Trophoblast cell (in vitro differentiated cells and primary cell): ENCODE results near the gene AAGAB.

Source experiments
- DNase-seq, 2 donors: peaks; one replicate each; pipeline ENCODE4 v3.0.0-alpha.2; 2016
- H2AFZ ChIP-seq: 2 replicates; pipeline ENCODE4 v1.6.1; 2013; ENCODE audit warnings: low read length, moderate library complexity, mild to moderate bottlenecking; ENCODE audit not compliant: insufficient read depth, poor library complexity
- H2AK5ac ChIP-seq: 2 replicates; pipeline ENCODE4 v1.6.1; 2013; ENCODE audit warnings: mild to moderate bottlenecking, low read length
- H2BK120ac ChIP-seq: 2 replicates; pipeline ENCODE4 v1.6.1; 2013; ENCODE audit warnings: low read length, mild to moderate bottlenecking, moderate library complexity; ENCODE audit not compliant: insufficient read depth, poor library complexity
- H2BK12ac ChIP-seq: 2 replicates; pipeline ENCODE4 v1.6.1; 2013; ENCODE audit warnings: mild to moderate bottlenecking, low read length, moderate library complexity
- H2BK5ac ChIP-seq: 2 replicates; pipeline ENCODE4 v1.6.1; 2013; ENCODE audit warnings: low read length, low read depth, moderate library complexity, mild to moderate bottlenecking; ENCODE audit not compliant: poor library complexity
- H3K14ac ChIP-seq: 2 replicates; pipeline ENCODE4 v1.6.1; 2013; ENCODE audit warnings: mild to moderate bottlenecking, low read length
- H3K18ac ChIP-seq: 2 replicates; pipeline ENCODE4 v1.6.1; 2013; ENCODE audit warnings: mild to moderate bottlenecking, low read length
- H3K23ac ChIP-seq: 2 replicates; pipeline ENCODE4 v1.6.1; 2013; ENCODE audit warnings: low read length
- H3K27ac ChIP-seq: 2 replicates; pipeline ENCODE4 v1.5.1; 2013; ENCODE audit warnings: low read depth, mild to moderate bottlenecking, inconsistent platforms, low read length, moderate library complexity
- H3K27me3 ChIP-seq: 2 replicates; pipeline ENCODE4 v1.6.1; 2013; ENCODE audit warnings: inconsistent platforms, mild to moderate bottlenecking, low read length, moderate library complexity; ENCODE audit not compliant: insufficient read depth
- H3K36me3 ChIP-seq, 2 experiments: 1 replicate in 1 of 2; 2 replicates in 1 of 2; pipeline ENCODE4 v1.6.1; 2013; ENCODE audit warnings: low read length in 2 of 2, mild to moderate bottlenecking in 2 of 2, moderate library complexity in 1 of 2; ENCODE audit not compliant: insufficient read depth in 2 of 2, control insufficient read depth in 1 of 2
- H3K4ac ChIP-seq: 2 replicates; pipeline ENCODE4 v1.6.1; 2013; ENCODE audit warnings: low read depth, mild to moderate bottlenecking, low read length, moderate library complexity
- H3K4me1 ChIP-seq, 2 experiments: 1 replicate in 1 of 2; 2 replicates in 1 of 2; pipeline ENCODE4 v1.6.1; 2013; ENCODE audit warnings: low read length in 2 of 2, mild to moderate bottlenecking in 2 of 2, moderate library complexity in 1 of 2; ENCODE audit not compliant: insufficient read depth in 2 of 2, control insufficient read depth in 1 of 2
- H3K4me2 ChIP-seq: 2 replicates; pipeline ENCODE4 v1.6.1; 2013; ENCODE audit warnings: inconsistent platforms, mild to moderate bottlenecking, low read length, moderate library complexity
- H3K4me3 ChIP-seq: 2 replicates; pipeline ENCODE4 v1.5.1; 2013; ENCODE audit warnings: mild to moderate bottlenecking, low read depth, low read length, inconsistent platforms
- H3K79me1 ChIP-seq: one replicate; pipeline ENCODE4 v1.6.1; 2013; ENCODE audit warnings: low read length
- H3K79me2 ChIP-seq: 2 replicates; pipeline ENCODE4 v1.6.1; 2013; ENCODE audit warnings: low read length, mild to moderate bottlenecking; ENCODE audit not compliant: control insufficient read depth, insufficient read depth, poor library complexity
- H3K9ac ChIP-seq: 2 replicates; pipeline ENCODE4 v1.6.1; 2013; ENCODE audit warnings: mild to moderate bottlenecking, low read length
- H3K9me3 ChIP-seq: 2 replicates; pipeline ENCODE4 v1.6.1; 2013; ENCODE audit warnings: low read depth, mild to moderate bottlenecking, control low read depth, inconsistent platforms, low read length; ENCODE audit not compliant: insufficient read depth
- H4K12ac ChIP-seq: 2 replicates; pipeline ENCODE4 v1.6.1; 2013; ENCODE audit warnings: low read depth, mild to moderate bottlenecking, low read length, moderate library complexity
- H4K8ac ChIP-seq: 2 replicates; pipeline ENCODE4 v1.6.1; 2013; ENCODE audit warnings: low read depth, mild to moderate bottlenecking, low read length, moderate library complexity
- H4K91ac ChIP-seq: one replicate; pipeline ENCODE4 v1.6.1; 2013; ENCODE audit warnings: low read depth, mild to moderate bottlenecking, low read length, moderate library complexity
- WGBS: extraction: QIAGEN DNeasy Blood & Tissue Kit; methylation state at CpG from one replicate; pipeline ENCODE4 v1.1.7; 2013; ENCODE audit warnings: missing lambda C conversion rate; ENCODE audit not compliant: insufficient read length, insufficient coverage; ENCODE audit errors: extremely low coverage; 5-methylcytosine and 5-hydroxymethylcytosine counted together

The AAGAB gene

DNA sequence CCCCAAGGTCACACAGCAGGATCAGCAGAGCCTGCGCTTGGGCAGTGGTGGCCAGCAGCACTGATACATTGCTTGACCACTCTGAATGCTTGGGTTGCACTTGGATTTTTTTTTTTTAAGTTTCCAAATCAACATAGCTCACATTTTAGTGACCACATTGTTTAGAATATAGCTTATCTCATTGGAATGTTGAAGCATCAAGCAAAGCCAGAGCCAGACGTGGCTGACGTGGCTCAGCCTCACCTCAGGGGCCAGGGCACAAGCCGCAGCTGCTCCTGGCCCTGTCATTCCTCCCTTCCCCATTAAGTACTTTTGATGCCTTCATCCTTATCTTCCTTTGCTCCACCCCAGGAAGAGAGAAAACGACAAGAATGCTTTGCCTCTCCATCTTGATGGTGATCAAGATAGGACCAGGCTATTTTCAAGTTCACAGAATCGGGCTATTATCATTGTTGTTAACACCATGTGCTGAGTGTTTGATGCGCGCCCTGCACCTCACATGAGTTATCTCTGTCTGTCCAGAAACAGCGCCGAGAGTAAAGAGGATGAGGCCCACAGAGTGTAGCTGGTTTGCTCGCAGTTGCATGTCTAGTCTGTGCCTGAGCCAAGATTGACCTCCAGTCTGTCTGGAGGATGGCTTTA, 75.8 kb downstream of the AAGAB start:
- peaks cover 3% of the 10 kb centered on the region for H3K79me2 ChIP-seq
- peaks cover 29 to 32% of the 10 kb centered on the region in 2 experiments for H3K36me3 ChIP-seq
- H3K4me3 ChIP-seq, result no peak overlapping the region
- no peak overlapping the region for H2BK5ac ChIP-seq
- H2AFZ ChIP-seq, result no peak overlapping the region
- H4K12ac ChIP-seq, result no peak overlapping the region
- H3K9me3 ChIP-seq, result peaks cover 2% of the 10 kb centered on the region
- no peak overlapping the region for H4K91ac ChIP-seq
- no peak overlapping the region for H3K18ac ChIP-seq
- H3K14ac ChIP-seq, result peak overlapping the region; percentile 39
- no peak overlapping the region for H3K23ac ChIP-seq
- H2BK120ac ChIP-seq, result peak overlapping the region; percentile 76
- peaks cover 29% of the 10 kb centered on the region for H3K79me1 ChIP-seq
- no peak overlapping the region for H2BK12ac ChIP-seq
- H3K4me1 ChIP-seq, result peaks cover 45 to 50% of the 10 kb centered on the region in 2 experiments
- no peak overlapping the region for H3K4ac ChIP-seq
- H4K8ac ChIP-seq, result no peak overlapping the region
- peak overlapping the region; percentile 59 for H3K27ac ChIP-seq
- no peak overlapping the region for H3K9ac ChIP-seq
- DNase-seq, result peak; percentile 98 to 99
- no CpG with 5 or more reads among the region's 11 CpGs for WGBS
- no peaks in the 10 kb centered on the region for H3K27me3 ChIP-seq
- peak overlapping the region; percentile 47 for H3K4me2 ChIP-seq
- no peak overlapping the region for H2AK5ac ChIP-seq

DNA sequence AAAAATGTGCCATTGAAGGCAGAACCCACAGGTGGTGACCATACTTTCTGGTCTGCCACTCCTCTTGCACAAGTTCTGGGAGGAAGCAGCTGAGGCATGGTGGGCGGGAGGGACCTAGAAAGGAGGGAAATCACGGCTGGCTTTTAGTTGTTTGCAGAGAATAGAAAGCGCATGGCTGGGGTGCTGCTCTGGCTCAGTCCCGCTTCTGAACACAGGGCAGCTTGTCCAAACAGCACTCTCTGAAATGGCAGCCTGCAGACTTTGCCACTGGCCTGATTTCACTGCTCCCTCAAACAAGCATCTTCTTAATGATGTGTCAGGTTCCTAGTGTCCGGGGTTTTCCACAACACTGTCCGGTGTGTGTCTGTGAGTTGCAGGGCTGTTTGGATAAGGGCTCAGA, 76.7 kb downstream of the AAGAB start:
- peak; percentile 64 to 70 for DNase-seq
- no peak overlapping the region for H3K9ac ChIP-seq
- H4K8ac ChIP-seq, result peak overlapping the region; percentile 13
- no CpG with 5 or more reads among the region's 6 CpGs for WGBS
- peaks cover 45 to 50% of the 10 kb centered on the region in 2 experiments for H3K4me1 ChIP-seq
- H3K4ac ChIP-seq, result no peak overlapping the region
- H3K4me2 ChIP-seq, result no peak overlapping the region
- no peak overlapping the region for H4K12ac ChIP-seq
- H3K79me2 ChIP-seq, result peaks cover 4% of the 10 kb centered on the region
- peak overlapping the region; percentile 82 for H4K91ac ChIP-seq
- peaks cover 29% of the 10 kb centered on the region for H3K79me1 ChIP-seq
- H3K36me3 ChIP-seq, result peaks cover 32 to 36% of the 10 kb centered on the region in 2 experiments
- no peaks in the 10 kb centered on the region for H3K27me3 ChIP-seq
- H2BK120ac ChIP-seq, result peak overlapping the region; percentile 76
- no peak overlapping the region for H3K4me3 ChIP-seq
- peak overlapping the region; percentile 73 for H2BK5ac ChIP-seq
- no peak overlapping the region for H3K23ac ChIP-seq
- peak overlapping the region; percentile 38 for H2AK5ac ChIP-seq
- H3K18ac ChIP-seq, result peak overlapping the region; percentile 49
- peak overlapping the region; percentile 59 for H3K27ac ChIP-seq
- peak overlapping the region; percentile 77 for H2BK12ac ChIP-seq
- peak overlapping the region; percentile 17 for H2AFZ ChIP-seq
- peak overlapping the region; percentile 39 for H3K14ac ChIP-seq
- H3K9me3 ChIP-seq, result peaks cover 2% of the 10 kb centered on the region

DNA sequence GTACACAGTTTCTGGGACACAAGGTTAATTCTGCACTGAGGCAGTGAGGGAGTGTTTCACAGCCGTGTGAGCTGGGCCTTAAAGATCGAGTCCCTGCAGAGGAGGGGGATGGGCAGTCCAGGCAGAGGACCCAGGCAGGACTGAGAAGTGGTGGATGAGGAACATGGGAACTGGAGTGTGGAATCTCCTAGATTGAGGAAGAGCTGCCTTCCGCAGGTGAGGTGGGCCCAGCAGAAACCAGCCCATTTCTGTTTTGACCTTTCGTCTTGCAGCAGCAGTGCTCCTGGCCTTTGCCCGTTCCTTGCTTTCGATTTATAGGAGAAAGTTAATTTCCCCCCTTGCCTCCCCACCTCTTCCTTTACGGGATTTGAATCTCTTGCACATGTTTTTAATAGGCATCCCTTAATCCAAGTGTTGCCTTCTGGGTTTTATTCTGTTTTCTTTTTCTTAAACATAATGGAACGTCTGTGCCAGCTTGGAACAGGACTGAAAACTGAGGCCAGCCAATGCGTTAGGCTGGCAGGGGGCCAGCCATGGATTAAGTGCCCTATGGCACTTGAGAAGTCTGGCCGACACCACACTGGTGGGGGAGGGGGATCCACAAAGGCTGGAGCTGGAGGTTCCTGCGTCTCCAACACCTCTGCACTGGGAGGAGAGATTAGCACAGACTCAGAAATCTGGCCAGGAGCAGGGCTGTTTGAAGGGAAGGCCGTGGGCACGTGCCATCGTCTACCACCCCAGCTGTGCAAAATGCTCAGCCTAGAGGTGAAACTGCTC, 78.1 kb downstream of the AAGAB start:
- DNase-seq, result no peak
- H3K36me3 ChIP-seq, result peaks cover 33 to 36% of the 10 kb centered on the region in 2 experiments
- H2AK5ac ChIP-seq, result peak overlapping the region; percentile 25
- peak overlapping the region; percentile 16 for H3K14ac ChIP-seq
- H2BK120ac ChIP-seq, result peak overlapping the region; percentile 60
- no CpG with 5 or more reads among the region's 14 CpGs for WGBS
- no peak overlapping the region for H2BK5ac ChIP-seq
- peaks cover 29% of the 10 kb centered on the region for H3K79me1 ChIP-seq
- H3K4ac ChIP-seq, result no peak overlapping the region
- peak overlapping the region; percentile 58 for H2BK12ac ChIP-seq
- peaks cover 4% of the 10 kb centered on the region for H3K79me2 ChIP-seq
- H4K12ac ChIP-seq, result no peak overlapping the region
- no peak overlapping the region for H3K4me3 ChIP-seq
- H3K27me3 ChIP-seq, result no peaks in the 10 kb centered on the region
- H3K27ac ChIP-seq, result no peak overlapping the region
- peak overlapping the region; percentile 27 for H3K18ac ChIP-seq
- H3K4me2 ChIP-seq, result no peak overlapping the region
- no peak overlapping the region for H3K9ac ChIP-seq
- peak overlapping the region; percentile 53 for H4K91ac ChIP-seq
- peaks cover 2% of the 10 kb centered on the region for H3K9me3 ChIP-seq
- no peak overlapping the region for H3K23ac ChIP-seq
- H3K4me1 ChIP-seq, result peaks cover 45 to 50% of the 10 kb centered on the region in 2 experiments
- no peak overlapping the region for H4K8ac ChIP-seq
- H2AFZ ChIP-seq, result no peak overlapping the region

DNA sequence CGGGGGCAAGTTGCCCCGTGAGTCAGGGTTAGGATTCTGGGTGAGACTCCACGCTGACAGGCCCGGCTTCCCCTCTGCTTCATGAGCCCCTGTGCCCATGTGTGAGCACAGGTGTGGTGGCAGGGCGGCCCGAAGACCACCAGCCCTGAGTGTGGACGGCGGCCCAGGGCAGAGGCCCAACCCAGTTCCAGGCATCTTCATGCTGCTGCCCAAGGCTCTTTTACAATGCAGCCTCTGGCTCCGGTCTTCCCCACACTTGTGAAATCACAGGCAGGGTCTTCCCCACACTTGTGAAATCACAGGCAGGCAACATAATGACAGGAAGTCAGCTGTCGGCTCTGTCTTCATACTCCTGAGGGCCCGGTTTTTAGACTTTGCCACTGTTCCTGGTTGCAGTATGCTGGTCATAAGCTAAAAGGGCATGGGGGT, 78.8 kb downstream of the AAGAB start:
- DNase-seq, result peak; percentile 69 to 79
- H2AK5ac ChIP-seq, result peak overlapping the region; percentile 73
- H3K4me2 ChIP-seq, result no peak overlapping the region
- H3K9ac ChIP-seq, result no peak overlapping the region
- peak overlapping the region; percentile 42 for H2BK5ac ChIP-seq
- peak overlapping the region; percentile 56 for H4K8ac ChIP-seq
- WGBS, result no CpG with 5 or more reads among the region's 11 CpGs
- peaks cover 29% of the 10 kb centered on the region for H3K79me1 ChIP-seq
- H3K27me3 ChIP-seq, result no peaks in the 10 kb centered on the region
- no peak overlapping the region for H3K23ac ChIP-seq
- peak overlapping the region; percentile 68 for H4K91ac ChIP-seq
- H3K4me1 ChIP-seq, result peaks cover 45 to 47% of the 10 kb centered on the region in 2 experiments
- peaks cover 2% of the 10 kb centered on the region for H3K9me3 ChIP-seq
- peaks cover 30 to 33% of the 10 kb centered on the region in 2 experiments for H3K36me3 ChIP-seq
- peak overlapping the region; percentile 83 for H3K14ac ChIP-seq
- H2BK120ac ChIP-seq, result peak overlapping the region; percentile 71
- peaks cover 4% of the 10 kb centered on the region for H3K79me2 ChIP-seq
- peak overlapping the region; percentile 48 for H3K27ac ChIP-seq
- H3K4ac ChIP-seq, result peak overlapping the region; percentile 53
- H2BK12ac ChIP-seq, result peak overlapping the region; percentile 76
- peak overlapping the region; percentile 90 for H3K18ac ChIP-seq
- H2AFZ ChIP-seq, result no peak overlapping the region
- no peak overlapping the region for H4K12ac ChIP-seq
- no peak overlapping the region for H3K4me3 ChIP-seq
